Medulla oblongata (tissue), 1 donor: ENCODE results near the gene RPA3.
A peak's percentile ranks its signal among the peaks of the same experiment; 100 is the strongest.
"Not testable (repeated sequence)": the region's sequence is repeated elsewhere in the genome, so short reads cannot be mapped to it uniquely, and the experiment has no call there.

Source experiments
- DNase-seq: peaks from one replicate; pipeline ENCODE4 v3.0.0-alpha.2; 2015; ENCODE audit errors: extremely low spot score

The RPA3 gene

GRCh38 chr7:7694542-7694941, 23.9 kb downstream of the RPA3 start:
- no peak for DNase-seq

DNA sequence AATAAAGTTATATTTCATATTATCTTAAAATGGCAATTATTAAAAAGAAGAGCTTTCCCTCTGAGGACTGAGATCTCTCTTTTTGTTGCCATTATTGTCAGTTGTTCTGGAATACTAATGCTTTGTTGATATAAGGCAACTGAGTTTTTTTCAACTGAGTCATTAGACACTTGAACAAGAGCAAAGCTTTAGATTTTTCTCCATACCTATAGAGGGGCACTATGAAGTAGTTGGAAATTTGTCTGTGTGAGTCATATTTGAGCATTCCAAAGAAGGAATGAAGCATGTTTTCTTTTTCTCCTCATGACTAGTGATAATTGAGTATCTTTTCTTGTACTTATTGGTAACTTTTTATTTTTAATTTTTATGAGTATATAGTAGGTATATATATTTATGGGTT, 24.5 kb downstream of the RPA3 start:
- DNase-seq = no peak

DNA sequence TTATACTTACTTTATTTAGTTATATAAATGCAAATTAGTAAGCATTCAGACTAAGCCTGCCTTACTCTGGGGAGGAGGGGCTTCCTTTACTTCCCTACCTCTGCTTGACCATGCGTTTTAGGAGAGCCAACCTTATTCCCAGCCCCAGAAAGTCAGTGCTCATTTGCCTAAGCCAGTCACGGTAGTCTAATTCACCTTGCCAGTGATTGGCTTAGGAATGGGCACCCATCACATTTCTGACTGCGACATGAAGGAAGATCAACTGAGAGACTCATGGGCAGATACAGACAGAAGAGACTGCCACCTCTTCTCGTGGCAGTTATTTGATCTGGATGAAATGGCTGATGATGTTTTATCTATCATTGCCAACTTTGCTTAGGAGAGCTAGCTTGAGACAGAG, 29.5 kb downstream of the RPA3 start:
- no peak for DNase-seq

DNA sequence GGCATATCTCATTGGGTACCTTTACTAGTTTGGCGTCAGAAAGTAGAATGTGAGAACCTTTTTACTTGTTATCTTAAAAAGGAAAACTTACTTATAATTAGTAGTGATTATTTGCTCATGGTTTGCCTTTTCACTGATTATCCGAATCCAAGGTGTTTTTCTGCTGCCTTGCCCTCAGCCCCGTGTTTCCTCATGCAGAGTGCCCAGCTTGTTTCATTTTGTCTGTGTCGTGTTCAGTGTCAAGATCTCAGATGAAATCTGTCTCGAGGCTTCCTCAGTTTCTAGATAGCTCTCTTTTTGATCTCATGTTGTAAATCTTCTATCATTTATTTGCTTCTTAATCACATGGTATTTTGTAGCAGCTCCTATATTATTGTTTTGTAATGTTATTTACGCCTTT, 30.1 kb downstream of the RPA3 start:
- DNase-seq = no peak

- no peak for DNase-seq
Observed at GRCh38 chr7:7687800-7688199, 30.6 kb downstream of the RPA3 start.

GRCh38 chr7:7686811-7687508, 31.4 kb downstream of the RPA3 start:
- no peak for DNase-seq

- no peak for DNase-seq
Observed at GRCh38 chr7:7682861-7683260, 35.5 kb downstream of the RPA3 start.

- no peak for DNase-seq
Observed at GRCh38 chr7:7681936-7682329, 36.5 kb downstream of the RPA3 start.

DNA sequence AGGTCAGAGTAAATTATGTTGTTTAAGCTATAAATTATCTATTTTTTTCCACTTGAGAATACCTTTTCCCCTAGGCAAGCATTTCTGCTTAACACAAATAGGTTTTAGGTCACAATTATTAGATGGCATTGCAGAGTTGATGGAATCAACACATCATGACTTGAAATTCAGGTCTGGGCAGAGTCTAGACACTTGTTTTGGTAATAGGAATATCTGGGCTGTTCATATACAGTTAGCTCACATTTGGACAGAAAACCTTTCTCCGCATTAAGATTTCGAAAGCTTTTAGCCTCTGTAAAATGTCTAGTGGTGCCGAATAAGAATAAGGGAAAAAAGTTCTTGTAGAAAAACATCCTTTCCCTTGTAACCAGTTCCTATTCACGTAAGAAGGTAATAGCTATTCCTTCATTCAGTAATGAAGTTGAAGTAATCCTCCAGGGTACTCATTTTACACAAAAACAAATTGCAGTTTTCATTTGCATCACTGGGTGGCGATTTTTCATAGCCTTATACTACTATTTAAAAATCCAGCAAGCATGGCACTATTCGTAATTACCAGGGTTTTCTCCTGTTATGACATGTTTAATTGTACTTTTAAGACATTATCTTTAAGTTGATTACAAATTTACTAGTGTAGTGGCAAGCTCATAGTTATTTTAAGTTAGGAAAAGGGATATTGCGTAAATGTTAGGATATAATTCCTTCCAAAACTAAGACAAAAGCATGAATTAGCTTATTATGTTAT, 37.0 kb downstream of the RPA3 start:
- DNase-seq = peak; percentile 93

GRCh38 chr7:7679640-7680039, 38.8 kb downstream of the RPA3 start:
- not testable (repeated sequence) for DNase-seq

GRCh38 chr7:7675686-7676085, 42.7 kb downstream of the RPA3 start:
- DNase-seq = no peak

- DNase-seq = no peak
Observed at GRCh38 chr7:7673240-7673550, 45.2 kb downstream of the RPA3 start.

DNA sequence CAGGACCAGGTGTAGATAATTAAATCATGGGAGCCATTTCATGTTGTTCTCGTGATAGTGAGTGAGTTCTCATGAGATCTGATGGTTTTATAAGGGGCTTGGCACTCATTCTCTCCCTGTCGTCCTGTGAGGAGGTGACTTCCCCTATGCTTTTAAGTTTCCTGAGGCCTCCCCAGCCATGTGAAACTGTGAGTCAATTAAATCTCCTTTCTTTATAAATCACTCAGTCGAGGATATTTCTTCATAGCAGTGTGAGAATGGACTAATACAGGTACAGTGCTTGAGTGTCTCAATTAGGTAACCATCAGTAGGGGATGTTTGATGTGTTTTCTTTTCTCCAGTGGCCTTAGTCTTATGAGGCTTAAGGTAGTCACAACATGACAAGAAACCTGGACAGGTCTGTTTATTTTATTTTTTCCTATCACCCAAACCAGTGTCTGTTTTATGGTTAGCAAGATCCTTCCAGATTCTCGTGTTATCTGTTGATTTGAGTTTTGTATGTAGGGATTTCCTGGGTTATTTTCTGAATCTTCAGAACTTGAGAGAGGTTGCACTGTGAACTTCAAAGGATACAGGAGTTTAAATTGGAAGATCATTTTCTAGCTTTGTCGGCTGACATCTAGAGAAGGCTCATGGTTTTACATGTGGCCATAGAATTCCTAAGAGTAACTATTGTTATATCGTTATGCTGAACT, 45.7 kb downstream of the RPA3 start:
- no peak for DNase-seq

GRCh38 chr7:7671361-7671760, 47.0 kb downstream of the RPA3 start:
- DNase-seq = no peak

GRCh38 chr7:7670490-7670889, 47.9 kb downstream of the RPA3 start:
- DNase-seq = no peak

GRCh38 chr7:7668706-7669105, 49.7 kb downstream of the RPA3 start:
- no peak for DNase-seq

- no peak for DNase-seq
Observed at GRCh38 chr7:7667187-7667586, 51.2 kb downstream of the RPA3 start.

DNA sequence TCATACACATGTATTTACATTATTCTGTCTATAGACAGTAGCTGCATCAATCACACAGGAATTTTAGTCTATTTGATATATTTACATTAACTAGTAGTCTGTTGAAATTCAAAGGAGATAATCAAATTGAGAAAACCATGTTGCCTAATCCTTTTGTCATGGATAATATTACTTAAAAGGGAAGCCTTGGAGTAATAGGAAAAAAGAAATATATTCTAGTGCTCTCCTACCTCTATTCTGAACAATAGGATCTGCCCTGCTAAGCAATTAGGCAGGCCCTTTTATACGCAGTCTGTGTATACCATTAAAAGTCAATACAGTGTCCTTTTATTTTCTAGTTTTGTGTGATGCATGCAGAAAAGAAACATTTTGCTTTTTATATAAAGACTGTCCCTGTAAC, 53.4 kb downstream of the RPA3 start:
- DNase-seq = no peak

DNA sequence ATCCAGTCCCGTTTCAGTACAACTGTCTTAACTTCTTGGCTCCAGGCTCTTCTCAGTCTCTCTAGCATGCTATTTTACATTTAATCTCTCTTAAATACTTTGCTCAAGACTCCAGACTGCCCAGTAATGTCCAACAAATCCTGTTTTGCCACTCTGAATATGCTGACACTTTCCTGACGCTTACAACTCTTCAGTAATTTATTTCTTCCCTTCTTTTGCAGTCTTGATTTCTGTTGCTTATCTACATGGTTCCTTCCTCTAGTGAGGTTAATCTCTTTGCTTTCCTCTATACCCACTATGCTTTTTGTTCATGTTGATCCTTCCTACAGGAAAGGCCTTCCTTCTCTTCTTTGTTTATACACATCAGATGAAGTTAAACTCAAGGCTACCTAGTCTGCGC, 54.1 kb downstream of the RPA3 start:
- DNase-seq = no peak

GRCh38 chr7:7662527-7662926, 55.9 kb downstream of the RPA3 start:
- DNase-seq = no peak

- not testable (repeated sequence) for DNase-seq
Observed at GRCh38 chr7:7656459-7656858, 61.9 kb downstream of the RPA3 start.

DNA sequence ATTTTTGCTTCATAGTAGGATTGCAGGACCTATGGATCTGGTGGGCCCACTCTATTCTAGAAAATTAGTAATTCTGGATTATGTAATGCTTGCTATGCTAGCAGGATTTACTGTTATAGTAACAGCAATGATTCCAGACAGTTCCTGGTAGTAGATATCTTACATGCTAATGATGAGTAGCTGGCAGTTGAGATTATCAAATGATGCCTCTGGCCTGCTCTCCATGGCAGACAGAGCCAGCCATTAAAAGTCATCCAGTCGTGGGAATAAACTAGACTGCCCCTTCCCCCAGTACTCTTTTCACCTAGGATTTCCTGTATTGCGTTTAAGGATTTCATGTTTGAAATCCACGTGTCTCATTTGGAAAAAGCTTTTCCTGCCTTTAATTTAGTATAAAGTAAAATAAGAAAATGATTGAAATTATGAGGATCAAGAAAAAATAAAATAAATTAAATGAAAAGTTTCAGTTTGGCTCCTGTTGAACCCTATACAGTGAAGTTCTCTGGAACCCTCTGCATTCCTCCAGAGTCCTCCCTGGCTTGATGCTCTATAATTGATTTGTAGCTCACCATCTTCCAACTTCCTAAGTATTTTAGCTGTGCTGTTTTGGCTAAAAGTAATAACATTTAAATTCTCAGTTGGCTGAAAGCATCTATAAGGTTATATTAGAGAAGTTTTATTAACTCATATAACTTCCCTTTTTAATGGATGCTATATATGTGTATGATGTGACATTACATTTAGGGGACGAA, 63.3 kb downstream of the RPA3 start:
- DNase-seq = no peak
